ENCODE results near the gene CYP2W1.

CYP2W1 gene

GRCh38 chr7:972110-972509, 10.9 kb upstream of the CYP2W1 start:
- TF ChIP-seq REST (IDR thresholded peaks at IDR 0.05; ENCODE audit: insufficient replicate concordance, low read depth) (no peak), SPI1 (IDR thresholded peaks at IDR 0.05; ENCODE audit: borderline replicate concordance, low read depth) (no peak), GABPA (IDR thresholded peaks at IDR 0.05; ENCODE audit: low read depth) (no peak), POLR2AphosphoS5 (IDR thresholded peaks at IDR 0.05; ENCODE audit: low read depth) (no peak), CTCF (IDR thresholded peaks at IDR 0.05; ENCODE audit: insufficient read depth, low read length) (no peak)
- no peak for DNase-seq (ENCODE audit: low read depth in 1 of 2, low spot score in 1 of 2)
- no peak overlapping the region for H3K27ac ChIP-seq (replicated peaks)
- H3K27me3 ChIP-seq (ENCODE audit: insufficient read depth, poor library complexity, severe bottlenecking): no peaks in the 10 kb centered on the region
- no peak overlapping the region for H3K4me3 ChIP-seq (replicated peaks; ENCODE audit: insufficient read depth, low read length)

GRCh38 chr7:972676-973309, 10.2 kb upstream of the CYP2W1 start:
- TF ChIP-seq REST (IDR thresholded peaks at IDR 0.05; ENCODE audit: insufficient replicate concordance, low read depth): no peak
- no peaks in the 10 kb centered on the region for H3K27me3 ChIP-seq (ENCODE audit: insufficient read depth, poor library complexity, severe bottlenecking)
- no peak overlapping the region for H3K4me3 ChIP-seq (replicated peaks; ENCODE audit: insufficient read depth, low read length)
- H3K27ac ChIP-seq (replicated peaks): no peak overlapping the region
- no peak for DNase-seq (ENCODE audit: low read depth in 1 of 2, low spot score in 1 of 2)

GRCh38 chr7:973312-973711, 9.7 kb upstream of the CYP2W1 start:
- TF ChIP-seq SPI1 (IDR thresholded peaks at IDR 0.05; ENCODE audit: borderline replicate concordance, low read depth) (no peak), CTCF (IDR thresholded peaks at IDR 0.05; ENCODE audit: insufficient read depth, low read length) (no peak), GABPA (IDR thresholded peaks at IDR 0.05; ENCODE audit: low read depth) (no peak), POLR2AphosphoS5 (IDR thresholded peaks at IDR 0.05; ENCODE audit: low read depth) (no peak), REST (IDR thresholded peaks at IDR 0.05; ENCODE audit: insufficient replicate concordance, low read depth) (no peak)
- H3K4me3 ChIP-seq (replicated peaks; ENCODE audit: insufficient read depth, low read length): no peak overlapping the region
- peak overlapping the region; percentile 98 for H3K27ac ChIP-seq (replicated peaks)
- no peaks in the 10 kb centered on the region for H3K27me3 ChIP-seq (ENCODE audit: insufficient read depth, poor library complexity, severe bottlenecking)
- DNase-seq (ENCODE audit: low read depth in 1 of 2, low spot score in 1 of 2): no peak
